ENCODE measurements around the gene VPS52. TPM values are rescaled to one million over a fixed set of nuclear protein-coding genes. Genes with fewer than 3 reads are reported as not detected.

The VPS52 gene
- total and polyA plus RNA-seq, 9 of the 15 experiments (the other 6 are each of a cell fraction or from before 2014, with no cell fraction given), result 24.4 to 103 (median 40.2) TPM

DNA sequence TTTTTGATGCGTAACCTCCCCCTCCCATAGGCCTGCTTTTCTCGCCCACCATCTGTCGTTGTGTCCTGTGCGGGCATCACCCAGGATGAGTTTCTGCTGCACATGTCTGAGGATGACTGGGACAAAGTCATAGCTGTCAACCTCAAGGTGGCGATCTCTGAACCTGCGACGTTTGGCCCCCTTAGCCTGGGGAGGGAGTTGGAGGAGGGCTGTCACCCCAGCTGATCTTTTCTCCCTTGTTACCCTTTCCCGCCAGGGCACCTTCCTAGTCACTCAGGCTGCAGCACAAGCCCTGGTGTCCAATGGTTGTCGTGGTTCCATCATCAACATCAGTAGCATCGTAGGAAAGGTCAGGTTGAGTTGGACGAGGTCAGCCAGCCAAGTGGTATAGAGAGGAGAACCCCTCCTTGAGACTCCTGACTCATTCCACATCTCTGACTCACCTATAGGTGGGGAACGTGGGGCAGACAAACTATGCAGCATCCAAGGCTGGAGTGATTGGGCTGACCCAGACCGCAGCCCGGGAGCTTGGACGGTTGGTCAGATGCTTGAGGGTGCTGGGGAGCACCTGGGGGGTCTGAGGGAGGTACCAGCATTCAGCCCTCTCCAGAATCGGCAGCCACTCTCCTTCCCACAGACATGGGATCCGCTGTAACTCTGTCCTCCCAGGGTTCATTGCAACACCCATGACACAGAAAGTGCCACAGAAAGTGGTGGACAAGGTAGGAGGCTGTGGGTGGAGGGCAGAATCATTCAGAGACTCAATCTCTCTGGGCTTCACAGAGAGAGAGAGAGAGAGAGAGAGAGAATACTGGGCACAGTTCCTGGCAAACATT lies 66.3 kb downstream of the VPS52 start (continued):
- TF ChIP-seq, protein P1, sequence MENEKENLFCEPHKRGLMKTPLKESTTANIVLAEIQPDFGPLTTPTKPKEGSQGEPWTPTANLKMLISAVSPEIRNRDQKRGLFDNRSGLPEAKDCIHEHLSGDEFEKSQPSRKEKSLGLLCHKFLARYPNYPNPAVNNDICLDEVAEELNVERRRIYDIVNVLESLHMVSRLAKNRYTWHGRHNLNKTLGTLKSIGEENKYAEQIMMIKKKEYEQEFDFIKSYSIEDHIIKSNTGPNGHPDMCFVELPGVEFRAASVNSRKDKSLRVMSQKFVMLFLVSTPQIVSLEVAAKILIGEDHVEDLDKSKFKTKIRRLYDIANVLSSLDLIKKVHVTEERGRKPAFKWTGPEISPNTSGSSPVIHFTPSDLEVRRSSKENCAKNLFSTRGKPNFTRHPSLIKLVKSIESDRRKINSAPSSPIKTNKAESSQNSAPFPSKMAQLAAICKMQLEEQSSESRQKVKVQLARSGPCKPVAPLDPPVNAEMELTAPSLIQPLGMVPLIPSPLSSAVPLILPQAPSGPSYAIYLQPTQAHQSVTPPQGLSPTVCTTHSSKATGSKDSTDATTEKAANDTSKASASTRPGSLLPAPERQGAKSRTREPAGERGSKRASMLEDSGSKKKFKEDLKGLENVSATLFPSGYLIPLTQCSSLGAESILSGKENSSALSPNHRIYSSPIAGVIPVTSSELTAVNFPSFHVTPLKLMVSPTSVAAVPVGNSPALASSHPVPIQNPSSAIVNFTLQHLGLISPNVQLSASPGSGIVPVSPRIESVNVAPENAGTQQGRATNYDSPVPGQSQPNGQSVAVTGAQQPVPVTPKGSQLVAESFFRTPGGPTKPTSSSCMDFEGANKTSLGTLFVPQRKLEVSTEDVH (IDR thresholded peaks at IDR 0.05; ENCODE audit: low read depth, partially characterized antibody), result peak; percentile 33
- TF ChIP-seq ZNF121 (CRISPR knock-in tag; conservative IDR thresholded peaks at IDR 0.05) (no peak), COPS2 (conservative IDR thresholded peaks at IDR 0.05) (no peak), CEBPB (tag; IDR thresholded peaks at IDR 0.05) (peak; percentile 33; the same call in 1 of the 2 replicates), ZEB2 (IDR thresholded peaks at IDR 0.05) (peak; percentile 67; the same call in 1 of the 2 replicates), ETV6 (IDR thresholded peaks at IDR 0.05; ENCODE audit: borderline replicate concordance in 1 of 2, low read depth in 2 of 2, low read length in 1 of 2) (no peak), ETV6 (CRISPR knock-in tag; IDR thresholded peaks at IDR 0.05; ENCODE audit: borderline replicate concordance) (no peak), JUND (IDR thresholded peaks at IDR 0.05; ENCODE audit: borderline replicate concordance, low read depth, low read length) (peak; percentile 76), JUND (tag; IDR thresholded peaks at IDR 0.05; ENCODE audit: borderline replicate concordance, low read depth, low read length) (peak; percentile 77; the same call in 2 of the 3 replicates), ESRRA (IDR thresholded peaks at IDR 0.05; ENCODE audit: borderline replicate concordance, low read depth) (peak; percentile 34; the same call in 1 of the 2 replicates), TBP (optimal IDR thresholded peaks at IDR 0.05; ENCODE audit: low read depth, low read length) (no peak), MBD2 (IDR thresholded peaks at IDR 0.05; ENCODE audit: borderline replicate concordance, low read depth) (no peak), NR3C1 (CRISPR knock-in tag; IDR thresholded peaks at IDR 0.05) (no peak)
- TF ChIP-seq, protein P2, sequence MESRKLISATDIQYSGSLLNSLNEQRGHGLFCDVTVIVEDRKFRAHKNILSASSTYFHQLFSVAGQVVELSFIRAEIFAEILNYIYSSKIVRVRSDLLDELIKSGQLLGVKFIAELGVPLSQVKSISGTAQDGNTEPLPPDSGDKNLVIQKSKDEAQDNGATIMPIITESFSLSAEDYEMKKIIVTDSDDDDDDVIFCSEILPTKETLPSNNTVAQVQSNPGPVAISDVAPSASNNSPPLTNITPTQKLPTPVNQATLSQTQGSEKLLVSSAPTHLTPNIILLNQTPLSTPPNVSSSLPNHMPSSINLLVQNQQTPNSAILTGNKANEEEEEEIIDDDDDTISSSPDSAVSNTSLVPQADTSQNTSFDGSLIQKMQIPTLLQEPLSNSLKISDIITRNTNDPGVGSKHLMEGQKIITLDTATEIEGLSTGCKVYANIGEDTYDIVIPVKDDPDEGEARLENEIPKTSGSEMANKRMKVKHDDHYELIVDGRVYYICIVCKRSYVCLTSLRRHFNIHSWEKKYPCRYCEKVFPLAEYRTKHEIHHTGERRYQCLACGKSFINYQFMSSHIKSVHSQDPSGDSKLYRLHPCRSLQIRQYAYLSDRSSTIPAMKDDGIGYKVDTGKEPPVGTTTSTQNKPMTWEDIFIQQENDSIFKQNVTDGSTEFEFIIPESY (CRISPR knock-in tag; IDR thresholded peaks at IDR 0.05), result peak; percentile 44; the same call in 1 of the 2 replicates
- TF ChIP-seq, protein P3, sequence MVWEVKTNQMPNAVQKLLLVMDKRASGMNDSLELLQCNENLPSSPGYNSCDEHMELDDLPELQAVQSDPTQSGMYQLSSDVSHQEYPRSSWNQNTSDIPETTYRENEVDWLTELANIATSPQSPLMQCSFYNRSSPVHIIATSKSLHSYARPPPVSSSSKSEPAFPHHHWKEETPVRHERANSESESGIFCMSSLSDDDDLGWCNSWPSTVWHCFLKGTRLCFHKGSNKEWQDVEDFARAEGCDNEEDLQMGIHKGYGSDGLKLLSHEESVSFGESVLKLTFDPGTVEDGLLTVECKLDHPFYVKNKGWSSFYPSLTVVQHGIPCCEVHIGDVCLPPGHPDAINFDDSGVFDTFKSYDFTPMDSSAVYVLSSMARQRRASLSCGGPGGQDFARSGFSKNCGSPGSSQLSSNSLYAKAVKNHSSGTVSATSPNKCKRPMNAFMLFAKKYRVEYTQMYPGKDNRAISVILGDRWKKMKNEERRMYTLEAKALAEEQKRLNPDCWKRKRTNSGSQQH (CRISPR knock-in tag; IDR thresholded peaks at IDR 0.05), result no peak
- TF ChIP-seq, protein P4, sequence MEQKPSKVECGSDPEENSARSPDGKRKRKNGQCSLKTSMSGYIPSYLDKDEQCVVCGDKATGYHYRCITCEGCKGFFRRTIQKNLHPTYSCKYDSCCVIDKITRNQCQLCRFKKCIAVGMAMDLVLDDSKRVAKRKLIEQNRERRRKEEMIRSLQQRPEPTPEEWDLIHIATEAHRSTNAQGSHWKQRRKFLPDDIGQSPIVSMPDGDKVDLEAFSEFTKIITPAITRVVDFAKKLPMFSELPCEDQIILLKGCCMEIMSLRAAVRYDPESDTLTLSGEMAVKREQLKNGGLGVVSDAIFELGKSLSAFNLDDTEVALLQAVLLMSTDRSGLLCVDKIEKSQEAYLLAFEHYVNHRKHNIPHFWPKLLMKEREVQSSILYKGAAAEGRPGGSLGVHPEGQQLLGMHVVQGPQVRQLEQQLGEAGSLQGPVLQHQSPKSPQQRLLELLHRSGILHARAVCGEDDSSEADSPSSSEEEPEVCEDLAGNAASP (IDR thresholded peaks at IDR 0.05), result no peak
- TF ChIP-seq, protein P5, sequence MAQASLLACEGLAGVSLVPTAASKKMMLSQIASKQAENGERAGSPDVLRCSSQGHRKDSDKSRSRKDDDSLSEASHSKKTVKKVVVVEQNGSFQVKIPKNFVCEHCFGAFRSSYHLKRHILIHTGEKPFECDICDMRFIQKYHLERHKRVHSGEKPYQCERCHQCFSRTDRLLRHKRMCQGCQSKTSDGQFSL (CRISPR knock-in tag; IDR thresholded peaks at IDR 0.05), result 0 out of 2 replicates have a peak, but pooled peaks have one; percentile 39
- TF ChIP-seq, protein P5 (tag; IDR thresholded peaks at IDR 0.05), result no peak
